ENCODE results near the gene PTPRG. TPM values are rescaled to one million over a fixed set of nuclear protein-coding genes. Genes with fewer than 3 reads are reported as not detected.
"Not testable (repeated sequence)": the region's sequence is repeated elsewhere in the genome, so short reads cannot be mapped to it uniquely, and the experiment has no call there.

Gene PTPRG
- polyA plus RNA-seq, 3 donors = not detected

GRCh38 chr3:61691466-61691865 lies 130.1 kb downstream of the PTPRG start:
- Histone ChIP-seq H3K36me3 (replicated peaks in 1 of 2; ENCODE audit: control insufficient read depth in 1 of 2, insufficient read depth in 2 of 2, low read length in 2 of 2) (no peaks in the 10 kb centered on the region), H3K4me2 (replicated peaks; ENCODE audit: extremely low read depth, low read length, poor library complexity, severe bottlenecking) (no peak overlapping the region), H3K27me3 (ENCODE audit: control insufficient read depth in 2 of 2, insufficient read depth in 2 of 2, low read length in 2 of 2) (no peaks in the 10 kb centered on the region), H3K4me3 (replicated peaks in 1 of 3; ENCODE audit: low read depth in 2 of 3, low read length in 3 of 3) (no peak overlapping the region), H3K9ac (ENCODE audit: insufficient read depth, low read length, poor library complexity, severe bottlenecking) (no peak overlapping the region), H3K9me3 (replicated peaks in 1 of 2; ENCODE audit: control insufficient read depth in 1 of 2, insufficient read depth in 1 of 2, low read length in 2 of 2) (peaks cover 0 to 5% of the 10 kb centered on the region in 2 donors), H3K4me1 (ENCODE audit: control insufficient read depth in 1 of 2, insufficient read depth in 2 of 2, low read length in 2 of 2) (no peaks in the 10 kb centered on the region), H2AFZ (ENCODE audit: insufficient read depth, low read depth, low read length, poor library complexity, severe bottlenecking) (no peak overlapping the region), H4K20me1 (ENCODE audit: insufficient read depth, low read length) (no peaks in the 10 kb centered on the region), H3K79me2 (ENCODE audit: insufficient read depth, low read length) (no peaks in the 10 kb centered on the region), H3K27ac (ENCODE audit: low read depth in 1 of 2, low read length in 2 of 2) (no peak overlapping the region)
- no peak overlapping the region for H3K4me3 Mint-ChIP-seq
- intact Hi-C loops (cut with micrococcal nuclease) = no loop called here
- H3K9me3 Mint-ChIP-seq = peaks cover 0 to 11% (median 1%) of the 10 kb centered on the region in 7 donors
- H3K27me3 Mint-ChIP-seq (ENCODE audit: low read depth in 3 of 3) = peaks cover 0 to 3% (median 2%) of the 10 kb centered on the region in 3 donors
- no peaks in the 10 kb centered on the region for H3K36me3 Mint-ChIP-seq
- no CpG with 5 or more reads among the region's 2 CpGs for WGBS (ENCODE audit: insufficient coverage)
- TF ChIP-seq CTCF (IDR thresholded peaks at IDR 0.05) = no peak
- no peaks in the 10 kb centered on the region for H3K4me1 Mint-ChIP-seq
- H3K27ac Mint-ChIP-seq = no peak overlapping the region
- no peak for DNase-seq

- Histone ChIP-seq H4K20me1 (ENCODE audit: insufficient read depth, low read length) (no peaks in the 10 kb centered on the region), H2AFZ (ENCODE audit: insufficient read depth, low read depth, low read length, poor library complexity, severe bottlenecking) (no peak overlapping the region), H3K9ac (ENCODE audit: insufficient read depth, low read length, poor library complexity, severe bottlenecking) (no peak overlapping the region), H3K4me2 (replicated peaks; ENCODE audit: extremely low read depth, low read length, poor library complexity, severe bottlenecking) (no peak overlapping the region), H3K4me1 (ENCODE audit: control insufficient read depth in 1 of 2, insufficient read depth in 2 of 2, low read length in 2 of 2) (no peaks in the 10 kb centered on the region), H3K9me3 (replicated peaks in 1 of 2; ENCODE audit: control insufficient read depth in 1 of 2, insufficient read depth in 1 of 2, low read length in 2 of 2) (peaks cover 0 to 8% of the 10 kb centered on the region in 2 donors), H3K79me2 (ENCODE audit: insufficient read depth, low read length) (no peaks in the 10 kb centered on the region), H3K4me3 (replicated peaks in 1 of 3; ENCODE audit: low read depth in 2 of 3, low read length in 3 of 3) (no peak overlapping the region), H3K27ac (ENCODE audit: low read depth in 1 of 2, low read length in 2 of 2) (no peak overlapping the region), H3K36me3 (replicated peaks in 1 of 2; ENCODE audit: control insufficient read depth in 1 of 2, insufficient read depth in 2 of 2, low read length in 2 of 2) (no peaks in the 10 kb centered on the region), H3K27me3 (ENCODE audit: control insufficient read depth in 2 of 2, insufficient read depth in 2 of 2, low read length in 2 of 2) (no peaks in the 10 kb centered on the region)
- peaks cover 0 to 6% (median 0%) of the 10 kb centered on the region in 3 donors for H3K27me3 Mint-ChIP-seq (ENCODE audit: low read depth in 3 of 3)
- H3K4me3 Mint-ChIP-seq = no peak overlapping the region
- DNase-seq = no peak
- no peak overlapping the region for H3K27ac Mint-ChIP-seq
- H3K9me3 Mint-ChIP-seq = peaks cover 0 to 22% (median 3%) of the 10 kb centered on the region in 7 donors
- H3K36me3 Mint-ChIP-seq = no peaks in the 10 kb centered on the region
- 100% methylated on average over 1 of the region's 2 CpGs for WGBS (ENCODE audit: insufficient coverage)
- intact Hi-C loops (cut with micrococcal nuclease) = no loop called here
- TF ChIP-seq CTCF (IDR thresholded peaks at IDR 0.05) = no peak
- no peaks in the 10 kb centered on the region for H3K4me1 Mint-ChIP-seq
Observed at GRCh38 chr3:61697301-61697700, 135.9 kb downstream of the PTPRG start.

- H3K9me3 ChIP-seq (replicated peaks in 1 of 2; ENCODE audit: control insufficient read depth in 1 of 2, insufficient read depth in 1 of 2, low read length in 2 of 2) = not testable (repeated sequence)
- WGBS (ENCODE audit: insufficient coverage) = no CpG with 5 or more reads among the region's 3 CpGs
Observed at GRCh38 chr3:61698278-61699072, 137.1 kb downstream of the PTPRG start.

More at GRCh38 chr3:61698278-61699072, 137.1 kb downstream of the PTPRG start:
- H2AFZ ChIP-seq (ENCODE audit: insufficient read depth, low read depth, low read length, poor library complexity, severe bottlenecking); H3K4me1 ChIP-seq (ENCODE audit: control insufficient read depth in 1 of 2, insufficient read depth in 2 of 2, low read length in 2 of 2); H3K4me3 Mint-ChIP-seq; H4K20me1 ChIP-seq (ENCODE audit: insufficient read depth, low read length); H3K27me3 ChIP-seq (ENCODE audit: control insufficient read depth in 2 of 2, insufficient read depth in 2 of 2, low read length in 2 of 2); H3K9ac ChIP-seq (ENCODE audit: insufficient read depth, low read length, poor library complexity, severe bottlenecking); H3K4me1 Mint-ChIP-seq; intact Hi-C loops (cut with micrococcal nuclease); H3K27me3 Mint-ChIP-seq (ENCODE audit: low read depth in 3 of 3); H3K27ac Mint-ChIP-seq; H3K4me3 ChIP-seq (replicated peaks in 1 of 3; ENCODE audit: low read depth in 2 of 3, low read length in 3 of 3); H3K4me2 ChIP-seq (replicated peaks; ENCODE audit: extremely low read depth, low read length, poor library complexity, severe bottlenecking); DNase-seq; H3K36me3 Mint-ChIP-seq; H3K79me2 ChIP-seq (ENCODE audit: insufficient read depth, low read length); H3K36me3 ChIP-seq (replicated peaks in 1 of 2; ENCODE audit: control insufficient read depth in 1 of 2, insufficient read depth in 2 of 2, low read length in 2 of 2); H3K27ac ChIP-seq (ENCODE audit: low read depth in 1 of 2, low read length in 2 of 2): not testable (repeated sequence)
- H3K9me3 Mint-ChIP-seq = peaks cover 0 to 22% (median 1%) of the 10 kb centered on the region in 7 donors
